CD4-positive, alpha-beta T cell (primary cell): ENCODE results near the gene SPACA9. TPM values are rescaled to one million over a fixed set of nuclear protein-coding genes. Genes with fewer than 3 reads are reported as not detected.

Experiments
- ATAC-seq: fragments of 200-7000 bp; cut with Tn5 transposase; one replicate; pipeline ENCODE4 v1.10.0; 2022; ENCODE audit warnings: mild to moderate bottlenecking; ENCODE audit not compliant: poor library complexity
- CTCF ChIA-PET: fragments of 350-600 bp; sonication (Branson Sonifier 250); formaldehyde crosslinking; loops from one replicate; lab custom pipeline; 2021; ENCODE audit warnings: antibody characterized with exemption, inconsistent platforms; lab: Charles Lee
- POLR2A ChIA-PET: fragments of 350-600 bp; sonication (Branson Sonifier 250); formaldehyde crosslinking; loops from one replicate; lab custom pipeline; 2021; ENCODE audit warnings: antibody characterized with exemption, inconsistent platforms; lab: Charles Lee
- DNase-seq, 14 experiments: peaks; one replicate each; pipeline ENCODE4 v3.0.0-alpha.2; 2013 to 2020; ENCODE audit warnings: mixed read lengths in 2 of 14
- H3K27ac ChIP-seq, 2 donors: one replicate each; pipeline versions ENCODE4 v1.5.1 to v1.7.0; 2013; ENCODE audit warnings: low read length in 2 of 2, low read depth in 1 of 2, mild to moderate bottlenecking in 1 of 2
- H3K27me3 ChIP-seq, 2 experiments: 1 replicate in 1 of 2; 2 replicates in 1 of 2; pipeline versions ENCODE4 v1.6.1 to v1.7.0; 2013; ENCODE audit warnings: low read length in 2 of 2, control low read depth in 1 of 2, mild to moderate bottlenecking in 1 of 2, moderate library complexity in 1 of 2; ENCODE audit not compliant: insufficient read depth in 2 of 2, control insufficient read depth in 1 of 2
- H3K36me3 ChIP-seq: one replicate; pipeline ENCODE4 v1.6.1; 2013; ENCODE audit warnings: low read length, control low read depth; ENCODE audit not compliant: insufficient read depth
- H3K4me1 ChIP-seq: one replicate; pipeline ENCODE4 v1.6.1; 2013; ENCODE audit warnings: low read length, control low read depth; ENCODE audit not compliant: insufficient read depth
- H3K4me3 ChIP-seq: one replicate; pipeline ENCODE4 v1.5.1; 2013; ENCODE audit warnings: mild to moderate bottlenecking, low read length, moderate library complexity
- H3K9me3 ChIP-seq, 2 experiments: 1 replicate in 1 of 2; 2 replicates in 1 of 2; pipeline versions ENCODE4 v1.6.1 to v1.7.0; 2013; ENCODE audit warnings: low read length in 2 of 2, mild to moderate bottlenecking in 2 of 2, control low read depth in 1 of 2, moderate library complexity in 1 of 2; ENCODE audit not compliant: control insufficient read depth in 1 of 2, insufficient read depth in 1 of 2
- H3K27ac Mint-ChIP-seq: one replicate; pipeline ENCODE4 v1.8.0; 2020; ENCODE audit warnings: mixed read lengths
- H3K27me3 Mint-ChIP-seq: one replicate; pipeline ENCODE4 v1.8.0; 2021; ENCODE audit warnings: mixed read lengths
- H3K36me3 Mint-ChIP-seq: one replicate; pipeline ENCODE4 v1.8.0; 2021; ENCODE audit warnings: low read depth, mixed read lengths
- H3K4me1 Mint-ChIP-seq: one replicate; pipeline ENCODE4 v1.8.0; 2021; ENCODE audit warnings: low read depth, mixed read lengths
- H3K4me3 Mint-ChIP-seq: one replicate; pipeline ENCODE4 v1.8.0; 2020; ENCODE audit warnings: mild to moderate bottlenecking, mixed read lengths
- H3K9me3 Mint-ChIP-seq: one replicate; pipeline ENCODE4 v1.8.0; 2020; ENCODE audit warnings: mixed read lengths
- CTCF ChIP-seq: fragments of 200-600 bp; IDR thresholded peaks from one replicate; pipeline ENCODE4 v1.8.0; 2022; ENCODE audit warnings: antibody characterized with exemption, mild to moderate bottlenecking
- intact Hi-C, 2 experiments: fragments of 100-400 bp; cut with DNase I in 1 of 2; cut with micrococcal nuclease in 1 of 2; formaldehyde crosslinking; loops; one replicate each; pipeline versions ENCODE4 v1.15.1 to v1.9.0; 2023 to 2025; cut with DNase I, micrococcal nuclease
- total RNA-seq, 174 experiments: library from RNA in 2 of 174; stranded (reverse) in 2 of 174; gene quantifications; one replicate each; pipeline ENCODE4 v1.2.3 and lab custom pipeline; 2021 to 2026

Gene SPACA9
- total RNA-seq, 2 experiments from 2014 or later = 0.52 to 0.92 TPM

GRCh38 chr9:132882616-132883015 lies 3.9 kb downstream of the SPACA9 start:
- ATAC-seq (no peak), DNase-seq (no peak)
- peaks cover 5% of the 10 kb centered on the region for H3K36me3 Mint-ChIP-seq
- H3K9me3 Mint-ChIP-seq = no peaks in the 10 kb centered on the region
- no peak overlapping the region for H3K27ac Mint-ChIP-seq
- intact Hi-C loops = no loop called here
- no peaks in the 10 kb centered on the region for H3K36me3 ChIP-seq
- no peaks in the 10 kb centered on the region for H3K27me3 Mint-ChIP-seq
- CTCF ChIA-PET = no interaction called here
- H3K27me3 ChIP-seq = no peaks in the 10 kb centered on the region
- POLR2A ChIA-PET = no interaction called here
- peaks cover 14% of the 10 kb centered on the region for H3K4me1 ChIP-seq
- no peak for TF ChIP-seq CTCF
- no peaks in the 10 kb centered on the region for H3K9me3 ChIP-seq
- no peak overlapping the region for H3K4me3 ChIP-seq
- H3K4me1 Mint-ChIP-seq = peaks cover 13% of the 10 kb centered on the region
- H3K27ac ChIP-seq = no peak overlapping the region
- H3K4me3 Mint-ChIP-seq = no peak overlapping the region

GRCh38 chr9:132883349-132884294 lies 4.9 kb downstream of the SPACA9 start:
- DNase-seq = no peak
- H3K4me3 ChIP-seq = no peak overlapping the region
- ChIA-PET CTCF (no interaction called here), POLR2A (no interaction called here)
- TF ChIP-seq CTCF = no peak
- peaks cover 13% of the 10 kb centered on the region for H3K4me1 ChIP-seq
- Mint-ChIP-seq H3K27me3 (no peaks in the 10 kb centered on the region), H3K4me3 (no peak overlapping the region), H3K9me3 (no peaks in the 10 kb centered on the region), H3K27ac (no peak overlapping the region), H3K4me1 (peaks cover 14% of the 10 kb centered on the region), H3K36me3 (peaks cover 5% of the 10 kb centered on the region)
- intact Hi-C loops = no loop called here
- no peaks in the 10 kb centered on the region for H3K36me3 ChIP-seq
- no peaks in the 10 kb centered on the region for H3K9me3 ChIP-seq
- ATAC-seq = no peak
- no peaks in the 10 kb centered on the region for H3K27me3 ChIP-seq
- H3K27ac ChIP-seq = no peak overlapping the region

GRCh38 chr9:132885720-132886333 lies 7.1 kb downstream of the SPACA9 start:
- H3K4me1 ChIP-seq = peaks cover 9% of the 10 kb centered on the region
- no peaks in the 10 kb centered on the region for H3K36me3 Mint-ChIP-seq
- H3K4me1 Mint-ChIP-seq = peaks cover 4% of the 10 kb centered on the region
- H3K27ac Mint-ChIP-seq = no peak overlapping the region
- no peaks in the 10 kb centered on the region for H3K9me3 ChIP-seq
- H3K4me3 Mint-ChIP-seq = no peak overlapping the region
- no peaks in the 10 kb centered on the region for H3K27me3 Mint-ChIP-seq
- no peak for TF ChIP-seq CTCF
- H3K27ac ChIP-seq = no peak overlapping the region
- H3K36me3 ChIP-seq = no peaks in the 10 kb centered on the region
- H3K9me3 Mint-ChIP-seq = no peaks in the 10 kb centered on the region
- H3K4me3 ChIP-seq = no peak overlapping the region
- ChIA-PET CTCF (interaction anchor here (0.7 to 0.9 kb wide), 2 partner anchors 16 to 300 kb away, joined by 3 read pairs; no protein-coding TSS in a partner anchor), POLR2A (no interaction called here)
- no peaks in the 10 kb centered on the region for H3K27me3 ChIP-seq
- ATAC-seq = no peak
- no peak for DNase-seq
- intact Hi-C loops = no loop called here
